ENCODE measurements around the gene PCDHB4.

GRCh38 chr5:141100243-141100805 lies 21.3 kb upstream of the PCDHB4 start, which contains the start of gene PCDHB3:
- TF ChIP-seq CTCF (IDR thresholded peaks at IDR 0.05) = no peak
- no peak for TF ChIP-seq POLR2A (IDR thresholded peaks at IDR 0.05)
- TF ChIP-seq EP300 (IDR thresholded peaks at IDR 0.05) = no peak
